ENCODE results near the gene INTS3.

- TF ChIP-seq CTCF (conservative IDR thresholded peaks at IDR 0.05 in 1 of 2, IDR thresholded peaks at IDR 0.05 in 1 of 2; ENCODE audit: low read depth in 1 of 2, low read length in 2 of 2), result no peak
- TF ChIP-seq EZH2 (IDR thresholded peaks at IDR 0.05; ENCODE audit: low read length, missing control alignments), result no peak
Observed at GRCh38 chr1:153760440-153760839, 32.6 kb downstream of the INTS3 start.
